ENCODE measurements around the gene GFM2.

- no peak for TF ChIP-seq POLR2AphosphoS5 (IDR thresholded peaks at IDR 0.05; ENCODE audit: low read depth, low read length)
- no peak for TF ChIP-seq REST (IDR thresholded peaks at IDR 0.05; ENCODE audit: low read depth, low read length)
- peak; percentile 37 for TF ChIP-seq RAD21 (IDR thresholded peaks at IDR 0.05; ENCODE audit: low read length)
- TF ChIP-seq USF2 (IDR thresholded peaks at IDR 0.05; ENCODE audit: borderline replicate concordance, low read depth, low read length): no peak
- TF ChIP-seq JUND (IDR thresholded peaks at IDR 0.05): no peak
- TF ChIP-seq CTCF (IDR thresholded peaks at IDR 0.05): peak; percentile 66
- TF ChIP-seq SMC3 (IDR thresholded peaks at IDR 0.05; ENCODE audit: low read depth, low read length): peak; percentile 22; the same call in 1 of the 2 replicates
- TF ChIP-seq TCF12 (IDR thresholded peaks at IDR 0.05): no peak
- TF ChIP-seq FOXM1 (IDR thresholded peaks at IDR 0.05; ENCODE audit: low read depth): no peak
- TF ChIP-seq SIN3A (IDR thresholded peaks at IDR 0.05; ENCODE audit: borderline replicate concordance, low read depth, low read length): no peak
- no peak for TF ChIP-seq ZBTB33 (IDR thresholded peaks at IDR 0.05; ENCODE audit: borderline replicate concordance, low read depth)
These were observed 484 bp downstream of the GFM2 start for GRCh38 chr5:74766418-74766848.
